Amniotic stem cell (primary cell): ENCODE data around the gene KRTAP10-10.
"Not testable (repeated sequence)": the region's sequence is repeated elsewhere in the genome, so short reads cannot be mapped to it uniquely, and the experiment has no call there.

ENCODE experiments used
- DNase-seq: peaks from one replicate; lab custom pipeline; 2025; lab: John Stamatoyannopoulos, UW

Gene KRTAP10-10

DNA sequence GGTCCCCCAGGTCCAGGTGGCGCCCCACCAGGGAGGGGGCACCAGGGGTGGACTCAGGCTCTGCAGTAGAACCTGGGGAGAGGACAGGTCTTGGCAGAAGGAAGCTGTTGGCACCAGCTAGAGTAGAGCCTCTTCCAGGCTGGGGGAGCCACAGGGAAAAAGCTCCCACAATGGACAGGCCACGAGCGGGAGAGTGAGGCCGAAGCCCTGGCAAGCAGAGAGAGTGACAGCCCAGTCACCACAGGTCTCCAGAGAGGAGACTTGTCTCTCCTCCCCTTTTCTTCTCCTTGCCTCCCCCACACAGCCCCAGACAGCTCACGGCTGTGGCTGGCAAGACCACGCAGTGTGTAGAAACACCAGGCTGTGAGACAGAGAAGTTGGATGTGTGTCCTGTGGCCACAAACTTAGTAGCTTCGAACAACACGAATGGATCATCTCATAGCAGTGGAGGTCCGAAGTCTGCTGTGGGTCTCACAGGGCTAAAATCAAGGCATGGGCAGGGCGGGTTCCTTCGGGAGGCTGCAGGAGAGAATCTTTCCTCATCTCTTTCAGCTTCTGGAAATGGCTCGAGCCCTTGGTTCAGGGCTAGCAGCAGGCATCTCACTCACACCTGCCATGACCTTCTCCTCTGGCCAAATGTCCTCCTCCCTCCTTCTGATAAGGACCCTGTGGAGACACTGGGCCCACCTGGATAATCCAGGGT lies 14.0 kb downstream of the KRTAP10-10 start:
- DNase-seq = no peak

GRCh38 chr21:44653123-44653522 lies 16.0 kb downstream of the KRTAP10-10 start:
- DNase-seq = no peak

DNA sequence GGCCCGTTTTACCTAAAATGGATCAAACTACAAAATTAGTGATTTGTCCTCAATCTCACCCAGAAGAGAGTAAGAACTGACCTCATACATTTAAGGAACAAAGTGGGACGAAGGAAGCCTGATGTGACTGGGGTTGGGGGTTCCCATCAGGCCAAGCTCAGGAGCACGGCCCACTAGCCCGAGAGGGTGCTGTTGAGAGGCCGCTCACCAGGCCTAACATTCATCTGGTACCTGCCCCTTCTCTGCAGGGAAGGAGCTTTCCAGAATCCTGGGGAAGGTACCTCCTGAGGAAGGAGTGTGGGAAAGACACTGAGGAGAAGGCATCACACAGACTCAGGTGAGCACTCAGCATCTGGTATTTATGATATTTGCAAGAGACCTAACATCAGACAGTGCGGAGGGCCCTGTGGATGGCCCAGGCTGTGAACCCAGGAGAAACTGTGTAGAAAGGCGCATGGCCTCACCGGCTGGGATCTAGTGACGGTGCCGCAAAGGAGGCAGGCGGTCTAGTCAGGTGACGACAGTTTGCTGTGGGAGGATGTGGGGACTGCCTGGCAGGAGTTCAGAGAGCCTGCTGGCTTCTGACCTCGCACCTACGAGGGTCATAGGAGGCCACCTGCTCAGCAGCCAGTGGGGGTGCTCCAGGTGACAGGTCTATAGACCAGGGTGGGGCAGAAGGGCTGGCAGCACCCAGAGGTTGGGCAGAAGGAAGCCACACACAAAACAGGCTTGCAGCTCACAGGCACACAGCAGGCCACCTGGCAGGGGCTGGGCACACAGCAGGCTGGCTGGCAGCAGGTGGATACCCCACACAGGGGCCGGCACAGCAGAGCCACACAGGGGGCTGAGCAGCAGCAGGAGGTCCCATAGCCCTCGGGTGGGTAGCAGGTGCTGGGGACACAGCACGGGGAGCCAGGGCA lies 16.8 kb downstream of the KRTAP10-10 start:
- no peak for DNase-seq

GRCh38 chr21:44654576-44655175 lies 17.5 kb downstream of the KRTAP10-10 start, which contains the start of gene KRTAP12-4:
Gene KRTAP12-4, minus strand, starts transcription at chr21:44654659. Its CDS starts 45 bp downstream, at chr21:44654614.
- no peak for DNase-seq

DNA sequence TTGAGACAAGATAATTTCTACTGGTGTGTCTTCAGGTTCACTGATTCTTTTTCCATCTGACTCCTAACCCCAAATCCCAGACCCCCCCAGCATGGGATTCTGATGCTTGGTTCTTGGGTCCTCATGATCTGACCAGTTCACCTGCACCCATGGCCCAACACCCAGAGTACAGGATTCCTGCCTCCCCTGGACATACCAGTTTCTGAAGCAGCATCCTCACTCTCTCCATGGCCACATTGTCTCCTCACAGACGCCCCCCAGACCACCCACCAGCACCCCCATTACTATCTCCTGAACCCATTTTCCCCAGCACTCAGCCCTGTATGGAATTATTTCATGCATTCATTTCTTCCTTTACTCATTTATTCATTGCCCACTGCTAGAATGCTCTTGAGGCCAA lies 19.7 kb downstream of the KRTAP10-10 start:
- DNase-seq = no peak

DNA sequence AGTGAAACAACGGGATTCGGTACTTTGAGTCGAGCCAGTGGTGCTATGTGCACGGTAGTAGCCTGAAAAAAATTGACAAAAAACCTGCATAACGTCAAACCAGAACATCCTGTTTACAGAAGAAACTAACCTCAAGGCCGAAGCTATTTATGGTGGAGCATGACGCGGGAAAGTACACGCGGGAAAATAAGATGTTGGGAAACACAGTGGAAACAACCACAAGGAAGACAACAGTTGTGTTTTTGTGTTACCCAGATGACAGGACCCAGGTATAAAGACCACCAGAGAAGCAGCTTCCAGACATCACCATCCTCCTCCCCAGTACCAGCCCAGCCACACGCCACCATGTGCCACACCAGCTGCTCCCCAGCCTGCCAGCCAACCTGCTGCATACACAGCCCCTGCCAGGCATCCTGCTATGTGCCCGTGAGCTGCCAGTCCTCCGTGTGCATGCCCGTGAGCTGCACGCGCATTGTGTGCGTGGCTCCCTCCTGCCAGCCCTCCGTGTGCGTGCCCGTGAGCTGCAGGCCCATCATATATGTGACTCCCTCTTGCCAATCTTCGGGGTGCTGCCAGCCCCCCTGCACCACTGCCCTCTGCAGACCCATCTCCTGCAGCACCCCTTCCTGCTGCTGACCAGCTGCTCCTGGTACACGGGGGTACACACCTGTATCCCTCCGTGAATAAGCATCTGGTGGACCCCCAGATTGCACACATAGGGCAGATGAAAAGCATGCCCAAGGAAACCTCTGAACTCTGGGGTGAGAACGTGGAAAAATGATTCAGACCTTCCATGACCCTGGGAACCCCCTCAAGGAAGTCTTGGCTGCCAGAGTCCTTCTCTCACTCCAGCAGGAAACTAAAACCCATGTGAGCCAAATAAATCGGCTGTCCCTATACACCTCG lies 20.7 kb downstream of the KRTAP10-10 start, which contains the start of gene KRTAP12-3:
TSS of gene KRTAP12-3 (plus strand) at position 298 of the 906 bp plus-strand sequence. CDS start at position 346, 48 bp downstream.
- no peak for DNase-seq

DNA sequence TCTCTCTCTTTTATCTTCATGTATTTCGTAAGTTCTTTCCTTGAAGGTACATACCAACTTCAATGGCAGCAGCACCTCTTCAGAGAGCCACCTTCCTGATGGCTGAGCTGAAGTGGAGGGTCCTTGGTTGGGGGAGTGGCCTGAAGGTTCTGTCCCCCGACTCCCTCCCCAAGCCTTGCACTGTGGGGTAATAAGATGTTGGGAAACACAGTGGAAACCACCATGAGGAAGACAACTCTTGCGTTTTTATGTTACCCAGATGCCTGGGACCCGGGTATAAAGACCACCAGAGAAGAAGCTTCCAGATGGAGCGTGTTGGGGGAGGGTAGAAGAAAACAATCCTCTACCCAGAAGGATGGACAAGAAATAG lies 21.4 kb downstream of the KRTAP10-10 start:
- DNase-seq = no peak

DNA sequence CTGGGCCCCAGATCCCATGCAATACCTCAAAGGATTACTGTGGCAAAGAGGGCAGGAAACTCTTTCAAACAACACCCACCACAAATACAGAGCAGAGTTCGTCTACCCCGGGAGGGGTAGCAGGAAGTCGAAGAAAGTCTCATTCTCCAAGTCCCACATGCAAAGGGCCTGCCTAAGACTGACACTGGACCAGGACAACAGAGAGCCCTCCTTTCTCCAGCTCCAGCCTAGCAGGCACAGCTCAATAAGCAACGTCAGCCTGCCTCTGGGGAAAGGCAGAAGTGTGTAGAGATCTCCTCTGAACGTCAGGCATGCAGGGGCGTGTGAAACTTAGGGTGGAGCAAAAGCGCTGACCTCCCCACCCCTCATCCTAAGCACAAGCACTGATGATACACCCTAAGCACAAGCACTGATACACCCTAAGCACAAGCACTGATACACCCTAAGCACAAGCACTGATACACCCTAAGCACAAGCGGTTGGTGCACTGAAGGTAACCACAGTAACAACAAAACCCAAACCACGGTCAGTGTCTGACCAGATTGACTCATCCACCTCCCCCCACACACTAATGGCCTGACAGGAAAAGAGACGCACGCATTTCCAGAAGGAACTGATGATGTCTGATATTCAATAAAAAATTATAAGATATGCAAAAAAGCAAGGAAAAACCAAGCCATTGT lies 21.9 kb downstream of the KRTAP10-10 start:
- no peak for DNase-seq

- not testable (repeated sequence) for DNase-seq
Observed at GRCh38 chr21:44661567-44661966, 24.4 kb downstream of the KRTAP10-10 start.

- no peak for DNase-seq
Observed at GRCh38 chr21:44664691-44665090, 27.5 kb downstream of the KRTAP10-10 start.

DNA sequence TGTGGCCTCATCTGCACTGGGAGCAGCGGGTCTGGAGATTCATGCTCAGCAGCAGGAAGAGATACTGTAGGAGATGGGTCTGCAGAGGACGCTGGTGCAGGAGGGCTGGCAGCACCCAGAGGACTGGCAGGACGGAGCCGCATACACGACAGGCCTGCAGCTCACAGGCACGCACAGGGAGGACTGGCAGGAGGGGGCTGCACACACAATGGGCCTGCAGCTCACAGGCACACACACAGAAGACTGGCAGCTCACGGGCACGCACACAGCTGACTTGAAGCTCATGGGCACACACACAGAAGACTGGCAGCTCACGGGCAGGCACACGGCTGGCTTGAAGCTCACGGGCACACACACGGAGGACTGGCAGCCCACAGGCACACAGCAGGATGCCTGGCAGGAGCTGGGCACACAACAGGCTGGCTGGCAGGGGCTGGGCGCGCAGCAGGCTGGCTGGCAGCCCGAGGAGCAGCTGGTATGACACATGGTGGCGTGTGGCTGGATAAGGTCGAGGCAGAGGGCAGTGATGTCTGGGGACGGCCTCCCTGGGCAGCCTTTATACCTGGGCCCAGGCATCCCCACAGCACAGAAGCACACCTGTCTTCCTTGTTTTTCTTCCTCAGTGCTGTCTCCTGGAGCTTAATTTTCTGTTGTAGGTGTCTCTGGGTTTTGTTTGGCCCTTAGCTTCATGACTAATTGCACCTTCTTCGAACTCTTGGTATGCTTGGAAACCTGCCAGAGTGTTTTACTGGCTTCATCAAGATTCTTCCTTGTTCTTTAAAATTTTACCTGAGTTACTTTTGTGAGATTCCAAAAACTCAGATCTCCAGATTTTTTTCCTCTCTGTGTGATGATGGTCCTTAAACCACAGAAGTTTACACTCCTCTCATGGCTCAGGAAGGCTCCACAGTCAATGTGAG lies 29.5 kb downstream of the KRTAP10-10 start, which contains the start of gene KRTAP12-2:
TSS of gene KRTAP12-2 (minus strand) at position 527 of the 920 bp plus-strand sequence. CDS start at position 486, 41 bp downstream.
- no peak for DNase-seq

DNA sequence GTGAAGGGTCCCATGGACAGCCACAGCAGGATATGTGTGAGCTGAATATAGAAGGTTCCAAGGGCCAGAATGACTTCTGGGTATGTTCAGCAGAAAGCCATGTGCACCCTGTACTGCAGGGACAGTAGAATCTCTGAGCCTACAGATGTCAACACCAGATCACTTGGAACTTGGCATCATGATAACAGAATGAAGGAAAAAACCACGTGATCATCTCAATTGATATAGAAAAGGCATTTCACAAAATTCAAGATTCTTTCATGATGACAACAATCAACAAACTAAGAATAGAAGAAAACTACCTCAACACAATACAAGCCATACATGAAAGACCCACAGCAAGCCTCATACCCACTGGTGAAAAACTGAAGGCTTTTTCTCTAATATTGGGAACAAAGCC lies 30.5 kb downstream of the KRTAP10-10 start:
- no peak for DNase-seq

DNA sequence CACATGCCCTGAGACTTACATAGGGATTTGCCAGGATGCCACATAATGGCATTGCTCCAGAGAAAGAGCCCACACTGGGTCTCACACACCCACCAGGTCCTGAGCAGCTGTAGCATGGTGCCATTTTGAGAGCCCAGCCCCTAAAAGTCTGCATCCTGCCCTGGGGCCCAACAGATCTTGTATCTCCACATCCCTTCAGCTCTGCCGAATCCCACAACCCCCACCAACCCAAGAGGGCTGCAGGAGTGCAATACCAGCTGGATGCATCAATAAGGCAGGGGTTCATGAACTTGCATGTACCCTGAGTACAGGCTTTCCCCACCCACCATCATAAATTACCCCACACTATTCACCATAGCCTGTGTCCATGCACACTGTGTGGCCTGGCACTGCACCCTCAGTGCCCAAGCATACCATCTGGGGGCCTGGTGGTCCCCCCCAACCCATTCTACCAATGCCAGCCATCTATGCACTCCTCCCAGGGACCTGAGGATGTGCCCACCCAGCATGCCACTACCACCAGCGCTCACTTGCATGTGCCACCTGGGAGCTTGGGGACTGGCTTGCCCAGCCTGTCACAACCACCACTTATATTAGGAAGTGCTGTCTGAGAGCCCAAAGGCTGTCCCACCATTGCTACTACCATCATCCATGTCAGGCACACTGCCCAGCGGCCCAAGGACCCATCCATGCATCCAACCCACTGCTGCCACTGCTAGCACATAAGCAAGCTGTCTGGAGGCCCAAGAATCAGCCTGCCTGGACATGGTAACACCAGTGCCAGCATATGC lies 33.7 kb downstream of the KRTAP10-10 start:
- no peak for DNase-seq

- DNase-seq = no peak
Observed at GRCh38 chr21:44671911-44672310, 34.8 kb downstream of the KRTAP10-10 start.

DNA sequence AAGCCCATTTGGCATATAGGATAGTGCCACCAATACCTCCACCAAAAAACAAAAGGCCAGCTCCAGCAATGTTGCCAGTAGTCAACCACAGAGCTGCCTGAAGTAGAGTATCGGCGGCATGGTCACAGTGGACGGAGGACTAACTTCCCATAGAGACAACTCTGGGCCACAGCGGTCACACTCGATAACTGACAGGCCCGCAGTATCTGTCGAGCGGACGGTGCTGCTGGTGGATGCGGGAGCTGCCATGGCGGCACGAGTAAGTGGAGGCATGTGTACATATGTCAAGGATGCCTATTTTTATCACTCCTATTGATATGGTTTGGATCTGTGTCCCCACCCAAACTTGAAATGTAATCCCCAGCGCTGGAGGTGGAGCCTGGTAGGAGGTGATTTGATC lies 40.7 kb downstream of the KRTAP10-10 start:
- no peak for DNase-seq

DNA sequence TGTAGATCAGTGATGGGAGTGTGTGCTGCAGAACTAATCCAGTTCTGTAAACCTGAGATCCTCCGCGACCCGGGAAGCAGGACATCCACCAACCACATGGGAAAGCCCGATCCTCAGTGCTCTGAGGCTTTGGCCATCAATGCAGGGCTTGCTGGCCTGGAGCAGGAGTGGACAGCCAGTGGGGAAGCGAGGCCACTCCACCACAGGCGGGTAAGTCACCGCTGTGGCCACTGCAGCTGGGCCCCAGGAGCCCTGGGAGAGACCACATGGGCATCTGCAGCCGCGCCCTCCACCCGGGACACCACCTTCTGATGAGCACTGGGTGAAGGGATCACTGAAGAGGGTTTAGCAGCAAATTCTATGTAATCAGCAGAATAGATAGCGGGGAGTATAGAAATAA lies 44.0 kb downstream of the KRTAP10-10 start:
- DNase-seq = no peak

- no peak for DNase-seq
Observed at GRCh38 chr21:44681861-44682579, 44.9 kb downstream of the KRTAP10-10 start, which contains the start of gene KRTAP12-1. Gene KRTAP12-1, minus strand, starts transcription at chr21:44682163. Its CDS starts 40 bp downstream, at chr21:44682123.

DNA sequence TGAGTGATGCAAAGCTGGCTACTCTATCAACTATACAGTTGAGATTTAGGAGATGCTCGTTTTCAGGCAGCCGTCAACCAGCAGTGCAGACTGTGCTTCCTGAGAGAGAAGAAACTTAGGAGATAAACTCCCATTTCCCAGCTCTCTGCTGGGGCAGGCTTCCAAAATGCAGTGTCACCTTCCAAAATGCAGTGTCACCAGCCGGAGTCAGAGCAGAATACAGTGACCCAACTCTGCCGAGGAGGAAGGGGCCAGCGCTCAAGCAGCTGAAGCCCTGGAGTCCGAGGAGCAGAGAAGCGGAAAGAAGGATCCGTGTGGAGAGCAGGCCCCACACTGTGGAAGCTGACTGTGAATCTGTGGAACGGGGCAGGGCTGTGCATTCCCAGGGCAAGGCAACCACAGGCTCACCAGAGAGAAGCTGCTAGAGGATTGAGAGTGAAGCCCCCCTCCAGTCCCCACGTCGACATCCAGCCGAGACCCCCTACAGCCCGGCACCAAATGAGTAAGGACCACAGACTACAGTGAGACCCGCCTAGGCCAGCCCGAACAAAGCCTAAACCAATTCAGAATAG lies 45.5 kb downstream of the KRTAP10-10 start:
- no peak for DNase-seq
